Upper lobe of left lung (tissue), 4 donors: ENCODE measurements around the gene OBSCN.

Experiments used
- POLR2AphosphoS5 ChIP-seq, 2 donors: sonication (generic); formaldehyde crosslinking; IDR thresholded peaks; one replicate each; pipeline ENCODE4 v1.5.1; 2017; ENCODE audit warnings: antibody characterized with exemption in 2 of 2
- TF ChIP-seq, protein P1 (sequence below), 6 experiments: fragments of 450-650 bp in 4 of 6; fragments of 200-600 bp in 2 of 6; sonication (generic) in 2 of 6; IDR thresholded peaks; one replicate each; pipeline ENCODE4 v1.5.1; 2016 to 2019; ENCODE audit warnings: antibody characterized with exemption in 6 of 6

DNA sequence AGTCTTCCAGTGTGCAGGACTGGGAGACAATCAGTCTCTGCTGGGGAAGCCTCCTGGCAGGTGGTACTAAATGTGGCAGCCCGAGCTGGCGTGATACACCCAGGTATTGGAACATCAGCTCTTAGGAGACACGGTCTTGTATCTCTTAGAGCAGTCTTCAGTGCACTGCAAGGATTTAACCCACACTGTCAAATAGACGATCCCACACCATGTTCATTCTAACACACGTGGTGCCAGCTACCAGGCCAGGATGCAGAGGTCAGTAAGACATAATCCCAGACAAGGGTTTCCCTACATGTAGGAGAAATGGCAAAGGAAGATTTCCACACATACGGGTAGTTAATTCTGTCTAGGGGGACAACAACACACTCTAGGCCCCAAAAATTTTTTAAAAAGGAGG, 190.1 kb downstream of the OBSCN start:
- no peak for TF ChIP-seq POLR2AphosphoS5 (IDR thresholded peaks at IDR 0.05)
- TF ChIP-seq, protein P1, sequence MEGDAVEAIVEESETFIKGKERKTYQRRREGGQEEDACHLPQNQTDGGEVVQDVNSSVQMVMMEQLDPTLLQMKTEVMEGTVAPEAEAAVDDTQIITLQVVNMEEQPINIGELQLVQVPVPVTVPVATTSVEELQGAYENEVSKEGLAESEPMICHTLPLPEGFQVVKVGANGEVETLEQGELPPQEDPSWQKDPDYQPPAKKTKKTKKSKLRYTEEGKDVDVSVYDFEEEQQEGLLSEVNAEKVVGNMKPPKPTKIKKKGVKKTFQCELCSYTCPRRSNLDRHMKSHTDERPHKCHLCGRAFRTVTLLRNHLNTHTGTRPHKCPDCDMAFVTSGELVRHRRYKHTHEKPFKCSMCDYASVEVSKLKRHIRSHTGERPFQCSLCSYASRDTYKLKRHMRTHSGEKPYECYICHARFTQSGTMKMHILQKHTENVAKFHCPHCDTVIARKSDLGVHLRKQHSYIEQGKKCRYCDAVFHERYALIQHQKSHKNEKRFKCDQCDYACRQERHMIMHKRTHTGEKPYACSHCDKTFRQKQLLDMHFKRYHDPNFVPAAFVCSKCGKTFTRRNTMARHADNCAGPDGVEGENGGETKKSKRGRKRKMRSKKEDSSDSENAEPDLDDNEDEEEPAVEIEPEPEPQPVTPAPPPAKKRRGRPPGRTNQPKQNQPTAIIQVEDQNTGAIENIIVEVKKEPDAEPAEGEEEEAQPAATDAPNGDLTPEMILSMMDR (IDR thresholded peaks at IDR 0.05), result no peak
